Mesenchymal stem cell (in vitro differentiated cells and primary cell): ENCODE data around the gene PTPN5.

Experiments used
- DNase-seq: peaks from one replicate; pipeline ENCODE4 v3.0.0-alpha.2; 2013
- H2AFZ ChIP-seq: one replicate; pipeline ENCODE4 v1.6.1; 2013; ENCODE audit warnings: low read depth, mild to moderate bottlenecking, control low read depth, inconsistent platforms, low read length, moderate library complexity
- H2AK5ac ChIP-seq: 2 replicates; pipeline ENCODE4 v1.6.1; 2013; ENCODE audit warnings: low read length, moderate library complexity, mild to moderate bottlenecking, inconsistent platforms; ENCODE audit not compliant: severe bottlenecking
- H2BK120ac ChIP-seq: one replicate; pipeline ENCODE4 v1.6.1; 2013; ENCODE audit warnings: low read depth, mild to moderate bottlenecking, inconsistent platforms, low read length, moderate library complexity
- H2BK12ac ChIP-seq, 2 experiments: one replicate each; pipeline ENCODE4 v1.6.1; 2013; ENCODE audit warnings: inconsistent platforms in 2 of 2, low read length in 2 of 2, mild to moderate bottlenecking in 2 of 2, moderate library complexity in 2 of 2, control low read depth in 1 of 2
- H2BK15ac ChIP-seq: one replicate; pipeline ENCODE4 v1.6.1; 2013; ENCODE audit warnings: mild to moderate bottlenecking, low read depth, inconsistent platforms; ENCODE audit not compliant: poor library complexity, severe bottlenecking
- H2BK5ac ChIP-seq: 2 replicates; pipeline ENCODE4 v1.6.1; 2013; ENCODE audit warnings: low read depth, mild to moderate bottlenecking, low read length, control low read depth, inconsistent platforms; ENCODE audit not compliant: poor library complexity, severe bottlenecking
- H3K14ac ChIP-seq, 2 experiments: one replicate each; pipeline ENCODE4 v1.6.1; 2013; ENCODE audit warnings: inconsistent platforms in 2 of 2, low read length in 2 of 2, control low read depth in 1 of 2, mild to moderate bottlenecking in 1 of 2, moderate library complexity in 1 of 2
- H3K18ac ChIP-seq, 2 experiments: one replicate each; pipeline ENCODE4 v1.6.1; 2013; ENCODE audit warnings: inconsistent platforms in 2 of 2, low read length in 2 of 2, control low read depth in 1 of 2, low read depth in 1 of 2, mild to moderate bottlenecking in 1 of 2
- H3K23ac ChIP-seq, 2 experiments: one replicate each; pipeline ENCODE4 v1.6.1; 2013; ENCODE audit warnings: inconsistent platforms in 2 of 2, low read length in 2 of 2, mild to moderate bottlenecking in 2 of 2, moderate library complexity in 2 of 2, control low read depth in 1 of 2
- H3K27ac ChIP-seq: 2 replicates; pipeline ENCODE4 v1.5.1; 2013; ENCODE audit warnings: mild to moderate bottlenecking, moderate library complexity, low read length, control low read depth, inconsistent platforms; ENCODE audit not compliant: poor library complexity, severe bottlenecking
- H3K27me3 ChIP-seq, 2 experiments: 2 replicates each; pipeline versions ENCODE4 v1.6.1 to v1.7.0; 2013; ENCODE audit warnings: low read length in 2 of 2, mild to moderate bottlenecking in 2 of 2, moderate library complexity in 2 of 2, control low read depth in 1 of 2, inconsistent platforms in 1 of 2; ENCODE audit not compliant: control insufficient read depth in 1 of 2, insufficient read depth in 1 of 2
- H3K36me3 ChIP-seq, 2 experiments: 2 replicates each; pipeline versions ENCODE4 v1.6.1 to v1.7.0; 2013; ENCODE audit warnings: low read length in 2 of 2, control low read depth in 1 of 2, inconsistent platforms in 1 of 2, low read depth in 1 of 2, mild to moderate bottlenecking in 1 of 2; ENCODE audit not compliant: insufficient read depth in 2 of 2, control insufficient read depth in 1 of 2
- H3K4ac ChIP-seq, 2 experiments: one replicate each; pipeline ENCODE4 v1.6.1; 2013; ENCODE audit warnings: inconsistent platforms in 2 of 2, low read length in 2 of 2, mild to moderate bottlenecking in 2 of 2, moderate library complexity in 2 of 2, control low read depth in 1 of 2, low read depth in 1 of 2
- H3K4me1 ChIP-seq: 2 replicates; pipeline ENCODE4 v1.6.1; 2013; ENCODE audit warnings: low read depth, low read length, control low read depth; ENCODE audit not compliant: control insufficient read depth, insufficient read depth
- H3K4me2 ChIP-seq: 2 replicates; pipeline ENCODE4 v1.6.1; 2013; ENCODE audit warnings: low read length, mild to moderate bottlenecking, inconsistent platforms; ENCODE audit not compliant: poor library complexity, severe bottlenecking
- H3K4me3 ChIP-seq, 2 experiments: 2 replicates each; pipeline versions ENCODE4 v1.5.1 to v1.7.0; 2013; ENCODE audit warnings: low read length in 2 of 2, mild to moderate bottlenecking in 2 of 2, control low read depth in 1 of 2, low read depth in 1 of 2; ENCODE audit not compliant: insufficient read depth in 1 of 2
- H3K79me1 ChIP-seq: replicated peaks from 2 replicates; pipeline ENCODE4 v1.6.1; 2013; ENCODE audit warnings: mild to moderate bottlenecking, control low read depth, low read length, inconsistent platforms; ENCODE audit not compliant: poor library complexity, severe bottlenecking
- H3K9ac ChIP-seq: 2 replicates; pipeline ENCODE4 v1.7.0; 2013; ENCODE audit warnings: mild to moderate bottlenecking, low read length, moderate library complexity
- H3K9me3 ChIP-seq: 2 replicates; pipeline ENCODE4 v1.7.0; 2013; ENCODE audit warnings: mild to moderate bottlenecking, low read length; ENCODE audit not compliant: control insufficient read depth
- H4K8ac ChIP-seq: one replicate; pipeline ENCODE4 v1.6.1; 2013; ENCODE audit warnings: inconsistent platforms, mild to moderate bottlenecking, low read length, moderate library complexity
- H4K91ac ChIP-seq: one replicate; pipeline ENCODE4 v1.6.1; 2013; ENCODE audit warnings: mild to moderate bottlenecking, low read length, inconsistent platforms
- WGBS: methylation state at CpG from one replicate; pipeline ENCODE4 v1.1.7; 2013; ENCODE audit warnings: mixed read lengths; 5-methylcytosine and 5-hydroxymethylcytosine counted together

Gene PTPN5

GRCh38 chr11:18769802-18770456 lies 21.7 kb downstream of the PTPN5 start:
- no peak overlapping the region for H3K23ac ChIP-seq
- no peak overlapping the region for H2AFZ ChIP-seq
- no peak overlapping the region for H2AK5ac ChIP-seq
- H3K27me3 ChIP-seq: peaks cover 35 to 38% of the 10 kb centered on the region in 2 experiments
- no peak overlapping the region for H2BK120ac ChIP-seq
- no peak overlapping the region for H3K4ac ChIP-seq
- H3K18ac ChIP-seq: no peak overlapping the region
- no peak overlapping the region for H3K4me3 ChIP-seq
- no peaks in the 10 kb centered on the region for H3K9me3 ChIP-seq
- H2BK5ac ChIP-seq: no peak overlapping the region
- H2BK12ac ChIP-seq: no peak overlapping the region
- H2BK15ac ChIP-seq: no peak overlapping the region
- no peak overlapping the region for H3K27ac ChIP-seq
- H3K4me2 ChIP-seq: no peak overlapping the region
- WGBS: 59% methylated on average over 4 of the region's 8 CpGs
- no peak overlapping the region for H4K91ac ChIP-seq
- H3K79me1 ChIP-seq: no peaks in the 10 kb centered on the region
- no peak overlapping the region for H3K14ac ChIP-seq
- H3K36me3 ChIP-seq: no peaks in the 10 kb centered on the region
- no peak overlapping the region for H3K9ac ChIP-seq
- H3K4me1 ChIP-seq: peaks cover 2% of the 10 kb centered on the region
- no peak for DNase-seq
- H4K8ac ChIP-seq: no peak overlapping the region

GRCh38 chr11:18768978-18769377 lies 22.6 kb downstream of the PTPN5 start:
- DNase-seq: no peak
- Histone ChIP-seq H4K8ac (no peak overlapping the region), H2BK12ac (no peak overlapping the region), H2BK5ac (no peak overlapping the region), H3K36me3 (no peaks in the 10 kb centered on the region), H3K4me1 (peaks cover 2% of the 10 kb centered on the region), H3K18ac (no peak overlapping the region), H3K14ac (no peak overlapping the region), H3K4me3 (no peak overlapping the region), H3K4me2 (no peak overlapping the region), H3K27ac (no peak overlapping the region), H3K9me3 (no peaks in the 10 kb centered on the region), H2AK5ac (no peak overlapping the region), H3K27me3 (peaks cover 28 to 32% of the 10 kb centered on the region in 2 experiments), H2AFZ (no peak overlapping the region), H3K23ac (no peak overlapping the region), H2BK15ac (no peak overlapping the region), H2BK120ac (no peak overlapping the region), H3K4ac (no peak overlapping the region), H4K91ac (no peak overlapping the region), H3K79me1 (no peaks in the 10 kb centered on the region), H3K9ac (no peak overlapping the region)
- 84% methylated on average over 5 of the region's 5 CpGs for WGBS

GRCh38 chr11:18768472-18768901 lies 23.1 kb downstream of the PTPN5 start:
- Histone ChIP-seq H2AFZ (no peak overlapping the region), H3K36me3 (no peaks in the 10 kb centered on the region), H2BK120ac (no peak overlapping the region), H2BK15ac (no peak overlapping the region), H3K27me3 (peaks cover 26 to 27% of the 10 kb centered on the region in 2 experiments), H3K14ac (no peak overlapping the region), H3K9ac (no peak overlapping the region), H3K18ac (no peak overlapping the region), H2BK12ac (no peak overlapping the region), H4K8ac (no peak overlapping the region), H3K79me1 (no peaks in the 10 kb centered on the region), H3K4ac (no peak overlapping the region), H3K4me2 (no peak overlapping the region), H3K4me3 (no peak overlapping the region), H2AK5ac (no peak overlapping the region), H3K4me1 (peaks cover 2% of the 10 kb centered on the region), H4K91ac (no peak overlapping the region), H3K23ac (no peak overlapping the region), H3K27ac (no peak overlapping the region), H2BK5ac (no peak overlapping the region), H3K9me3 (no peaks in the 10 kb centered on the region)
- WGBS: 89% methylated on average over 4 of the region's 4 CpGs
- no peak for DNase-seq

GRCh38 chr11:18766015-18766414 lies 25.6 kb downstream of the PTPN5 start:
- H4K8ac ChIP-seq: no peak overlapping the region
- H2AFZ ChIP-seq: no peak overlapping the region
- H3K27me3 ChIP-seq: peaks cover 3 to 4% of the 10 kb centered on the region in 2 experiments
- H3K4me2 ChIP-seq: no peak overlapping the region
- no peak overlapping the region for H3K23ac ChIP-seq
- H4K91ac ChIP-seq: no peak overlapping the region
- no peak for DNase-seq
- H3K14ac ChIP-seq: no peak overlapping the region
- H3K9ac ChIP-seq: no peak overlapping the region
- no peak overlapping the region for H3K4me3 ChIP-seq
- no peak overlapping the region for H3K27ac ChIP-seq
- H2BK15ac ChIP-seq: no peak overlapping the region
- peaks cover 2% of the 10 kb centered on the region for H3K4me1 ChIP-seq
- no peak overlapping the region for H3K18ac ChIP-seq
- WGBS: 83% methylated on average over 1 of the region's 2 CpGs
- no peak overlapping the region for H2BK12ac ChIP-seq
- no peak overlapping the region for H2BK120ac ChIP-seq
- no peak overlapping the region for H2BK5ac ChIP-seq
- no peaks in the 10 kb centered on the region for H3K79me1 ChIP-seq
- H3K4ac ChIP-seq: no peak overlapping the region
- H3K9me3 ChIP-seq: no peaks in the 10 kb centered on the region
- no peak overlapping the region for H2AK5ac ChIP-seq
- no peaks in the 10 kb centered on the region for H3K36me3 ChIP-seq
